A673 (cell line): ENCODE data around the gene EEPD1. TPM values are rescaled to one million over a fixed set of nuclear protein-coding genes. Genes with fewer than 3 reads are reported as not detected.

Experiments
- BruUV-seq: library from RNA; stranded (reverse); fragments of 400-500 nt; replicated peaks from 2 replicates; lab custom pipeline; 2021; lab: Mats Ljungman, UMichigan
- CTCF ChIA-PET: fragments of 300-600 bp; sonication (Branson Sonifier 250); formaldehyde crosslinking; loops from one replicate; lab custom pipeline; 2022; ENCODE audit warnings: antibody characterized with exemption; lab: Charles Lee
- POLR2A ChIA-PET: fragments of 300-600 bp; sonication (Branson Sonifier 250); formaldehyde crosslinking; loops from one replicate; lab custom pipeline; 2022; ENCODE audit warnings: antibody characterized with exemption; ENCODE audit not compliant: low non-redundant PET; lab: Charles Lee
- DNase-seq: peaks from one replicate; pipeline ENCODE4 v3.0.0-alpha.2; 2015; ENCODE audit warnings: low spot score
- H3K27ac ChIP-seq: fragments of 200-600 bp; sonication (generic); 2 replicates; pipeline ENCODE4 v1.5.1; 2016; ENCODE audit warnings: mixed run types, low read depth, mild to moderate bottlenecking, mixed read lengths, antibody characterized with exemption, low read length; ENCODE audit not compliant: poor library complexity, severe bottlenecking
- H3K27me3 ChIP-seq: fragments of 200-600 bp; sonication (generic); replicated peaks from 2 replicates; pipeline ENCODE4 v1.6.1; 2017; ENCODE audit warnings: mixed run types, low read depth, mild to moderate bottlenecking, mixed read lengths, antibody characterized with exemption, low read length; ENCODE audit not compliant: insufficient read depth, poor library complexity
- H3K36me3 ChIP-seq: fragments of 200-600 bp; sonication (generic); 2 replicates; pipeline ENCODE4 v1.6.1; 2016; ENCODE audit warnings: mixed run types, mild to moderate bottlenecking, mixed read lengths, antibody characterized with exemption, low read length; ENCODE audit not compliant: insufficient read depth, poor library complexity, severe bottlenecking
- H3K4me1 ChIP-seq: fragments of 200-600 bp; sonication (generic); 2 replicates; pipeline ENCODE4 v1.6.1; 2017; ENCODE audit warnings: mixed run types, mild to moderate bottlenecking, mixed read lengths, antibody characterized with exemption, low read length; ENCODE audit not compliant: insufficient read depth, poor library complexity, severe bottlenecking
- H3K4me3 ChIP-seq: fragments of 200-600 bp; sonication (generic); 2 replicates; pipeline ENCODE4 v1.5.1; 2016; ENCODE audit warnings: low read depth, mixed run types, mild to moderate bottlenecking, mixed read lengths, low read length; ENCODE audit not compliant: poor library complexity, severe bottlenecking
- H3K9me3 ChIP-seq: fragments of 200-600 bp; sonication (generic); 2 replicates; pipeline ENCODE4 v1.6.1; 2016; ENCODE audit warnings: mixed run types, low read depth, mild to moderate bottlenecking, mixed read lengths, antibody characterized with exemption, low read length; ENCODE audit not compliant: poor library complexity, severe bottlenecking
- CTCF ChIP-seq: fragments of 300-800, 200-600 bp; sonication (generic); conservative IDR thresholded peaks from 2 replicates; pipeline ENCODE4 v1.5.1; 2017; ENCODE audit warnings: low read depth, mild to moderate bottlenecking, antibody characterized with exemption, low read length, moderate library complexity, mixed read lengths
- EZH2 ChIP-seq: fragments of 200-600 bp; sonication (generic); IDR thresholded peaks from 2 replicates; pipeline ENCODE4 v1.6.1; 2017; ENCODE audit warnings: borderline replicate concordance, low read depth, mild to moderate bottlenecking, mixed read lengths, antibody characterized with exemption, low read length; ENCODE audit not compliant: poor library complexity, severe bottlenecking
- intact Hi-C: fragments of 100-400 bp; cut with micrococcal nuclease; formaldehyde crosslinking; loops from one replicate; pipeline ENCODE4 v1.10.0; 2022; ENCODE audit not compliant: unreplicated experiment
- total RNA-seq: library from RNA; stranded (reverse); gene quantifications from 2 replicates; pipeline ENCODE4 v1.2.3, GENCODE V29; 2021

The EEPD1 gene
- total RNA-seq, 1 experiment from 2014 or later, result 2.5 TPM

- H3K9me3 ChIP-seq, result no peaks in the 10 kb centered on the region
- H3K27ac ChIP-seq, result no peak overlapping the region
- H3K4me3 ChIP-seq, result no peak overlapping the region
- ChIA-PET CTCF (no interaction called here), POLR2A (no interaction called here)
- H3K4me1 ChIP-seq, result no peaks in the 10 kb centered on the region
- H3K36me3 ChIP-seq, result no peaks in the 10 kb centered on the region
- BruUV-seq, result no TSS peak
- intact Hi-C loops, result no loop called here
- no peaks in the 10 kb centered on the region for H3K27me3 ChIP-seq
- no peak for DNase-seq
- TF ChIP-seq EZH2, result no peak
- TF ChIP-seq CTCF, result no peak
Observed at GRCh38 chr7:36272567-36273269, 119.7 kb downstream of the EEPD1 start.

- Histone ChIP-seq H3K4me1 (peaks cover 6% of the 10 kb centered on the region), H3K9me3 (no peaks in the 10 kb centered on the region), H3K36me3 (no peaks in the 10 kb centered on the region), H3K27ac (no peak overlapping the region), H3K4me3 (no peak overlapping the region), H3K27me3 (no peaks in the 10 kb centered on the region)
- intact Hi-C loops, result no loop called here
- POLR2A ChIA-PET, result no interaction called here
- no TSS peak for BruUV-seq
- no peak for DNase-seq
- CTCF ChIA-PET, result no interaction called here
- no peak for TF ChIP-seq CTCF
- TF ChIP-seq EZH2, result no peak
Observed at GRCh38 chr7:36273836-36274235, 120.8 kb downstream of the EEPD1 start.

DNA sequence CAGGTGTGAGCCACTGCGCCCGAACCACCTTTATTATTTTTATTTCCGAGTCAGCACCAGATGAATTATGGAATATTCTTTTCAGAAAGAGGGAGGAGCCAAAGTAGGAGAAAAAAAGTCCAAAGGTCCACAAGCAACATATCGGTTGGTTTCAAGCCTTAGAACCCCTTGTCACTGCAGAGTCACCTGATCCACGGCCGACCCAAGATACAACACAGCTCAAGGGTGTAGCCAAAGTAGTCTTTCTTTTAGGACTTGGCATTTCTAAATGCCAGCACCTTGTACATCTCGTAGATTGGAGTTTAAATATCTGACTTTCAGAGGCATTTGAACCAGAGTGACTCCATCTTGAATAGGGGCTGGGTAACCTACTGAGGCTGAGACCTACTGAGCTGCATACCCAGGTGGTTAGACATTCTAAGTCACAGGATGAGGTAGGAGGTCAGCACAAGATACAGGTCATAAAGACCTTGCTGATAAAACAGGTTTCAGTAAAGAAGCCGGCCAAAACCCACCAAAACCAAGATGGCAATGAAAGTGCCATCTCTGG is 122.8 kb downstream of the EEPD1 start:
- no TSS peak for BruUV-seq
- Histone ChIP-seq H3K36me3 (no peaks in the 10 kb centered on the region), H3K27me3 (no peaks in the 10 kb centered on the region), H3K27ac (no peak overlapping the region), H3K4me1 (peaks cover 16% of the 10 kb centered on the region), H3K4me3 (no peak overlapping the region), H3K9me3 (no peaks in the 10 kb centered on the region)
- ChIA-PET CTCF (no interaction called here), POLR2A (no interaction called here)
- no peak for TF ChIP-seq CTCF
- TF ChIP-seq EZH2, result no peak
- DNase-seq, result no peak
- intact Hi-C loops, result no loop called here
